ENCODE measurements around the gene UBTFL1.
"Not testable (repeated sequence)": the region's sequence is repeated elsewhere in the genome, so short reads cannot be mapped to it uniquely, and the experiment has no call there.

Gene UBTFL1, protein sequence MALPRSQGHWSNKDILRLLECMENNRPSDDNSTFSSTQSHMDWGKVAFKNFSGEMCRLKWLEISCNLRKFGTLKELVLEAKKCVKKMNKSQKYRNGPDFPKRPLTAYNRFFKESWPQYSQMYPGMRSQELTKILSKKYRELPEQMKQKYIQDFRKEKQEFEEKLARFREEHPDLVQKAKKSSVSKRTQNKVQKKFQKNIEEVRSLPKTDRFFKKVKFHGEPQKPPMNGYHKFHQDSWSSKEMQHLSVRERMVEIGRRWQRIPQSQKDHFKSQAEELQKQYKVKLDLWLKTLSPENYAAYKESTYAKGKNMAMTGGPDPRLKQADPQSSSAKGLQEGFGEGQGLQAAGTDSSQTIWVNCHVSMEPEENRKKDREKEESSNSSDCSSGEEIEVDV

DNA sequence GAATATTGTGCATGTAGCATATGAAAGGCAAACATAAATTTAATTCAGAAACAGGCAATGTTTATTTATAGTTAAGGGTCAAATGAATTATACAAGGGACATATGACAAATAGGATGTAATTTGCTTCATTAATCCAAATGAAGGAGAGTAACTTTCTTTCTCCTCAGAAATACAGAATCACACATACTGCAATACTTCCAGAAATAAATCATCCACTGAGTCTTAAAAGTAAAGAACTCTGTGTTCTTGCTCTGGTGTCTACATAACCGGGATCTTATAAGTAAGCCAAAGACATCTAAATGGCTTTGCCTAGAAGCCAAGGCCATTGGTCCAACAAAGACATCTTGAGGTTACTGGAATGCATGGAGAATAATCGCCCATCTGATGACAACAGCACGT, at the start of gene UBTFL1:
TSS of gene UBTFL1 (plus strand) at position 301 of the 400 bp plus-strand sequence. CDS start at position 301, 0 bp downstream.
- DNase-seq (ENCODE audit: low spot score) = not testable (repeated sequence)

DNA sequence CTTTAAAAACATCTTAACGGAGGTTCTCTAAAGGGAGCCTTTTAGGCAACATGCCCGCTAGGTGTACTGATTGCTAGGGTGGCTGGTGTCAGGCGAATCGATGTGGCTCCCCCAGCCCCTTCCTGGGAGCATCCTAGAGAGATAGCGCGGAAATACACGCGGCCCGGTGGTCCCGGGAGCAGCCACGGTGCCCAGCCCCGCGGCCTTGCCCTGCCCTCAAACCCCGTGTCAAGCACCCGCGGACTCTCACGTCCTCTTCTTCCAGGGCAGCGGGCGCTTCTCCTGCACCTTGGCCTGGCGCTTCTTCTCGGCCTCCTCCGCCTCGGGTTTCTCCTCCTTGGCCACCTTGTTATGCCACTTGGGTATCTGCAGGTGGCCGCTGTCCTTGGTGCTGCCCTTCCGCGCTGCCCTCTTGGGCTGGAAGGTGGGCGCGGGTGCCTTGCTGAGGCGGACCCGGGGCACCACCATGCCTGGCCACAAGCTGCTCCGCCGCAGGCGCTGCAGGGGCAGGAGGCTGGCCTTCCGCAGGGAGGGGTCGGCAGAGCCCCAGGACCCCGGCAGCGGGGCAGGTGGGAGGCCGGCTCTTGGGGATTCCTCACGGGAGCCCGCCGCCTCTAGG, 34.0 kb upstream of the UBTFL1 start:
- DNase-seq (ENCODE audit: low spot score) = not testable (repeated sequence)

- not testable (repeated sequence) for DNase-seq (ENCODE audit: low spot score)
These were observed 33.4 kb upstream of the UBTFL1 start for GRCh38 chr11:90052311-90052710.

DNA sequence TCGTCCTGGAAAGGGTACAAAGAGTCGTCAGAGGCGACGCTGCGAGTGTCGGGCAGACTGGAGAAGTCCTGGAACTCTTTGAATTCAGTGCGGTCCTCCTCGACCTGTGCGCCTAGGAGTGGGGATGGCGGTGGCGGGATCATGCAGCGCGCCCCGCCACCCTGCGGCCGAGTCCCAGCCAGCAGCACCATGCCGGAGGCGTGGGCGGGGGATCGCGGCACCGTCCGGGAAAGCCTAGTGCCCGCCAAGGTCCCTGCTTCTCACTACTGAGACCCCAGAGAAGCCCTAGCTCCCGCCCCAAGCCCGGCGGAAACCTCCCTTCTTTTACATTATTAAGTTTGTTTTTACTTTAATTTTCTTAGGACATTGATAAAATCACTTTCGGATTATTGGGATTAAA, 32.2 kb upstream of the UBTFL1 start:
- DNase-seq (ENCODE audit: low spot score) = not testable (repeated sequence)

GRCh38 chr11:90088731-90089130, 3.0 kb downstream of the UBTFL1 start:
- not testable (repeated sequence) for DNase-seq (ENCODE audit: low spot score)

DNA sequence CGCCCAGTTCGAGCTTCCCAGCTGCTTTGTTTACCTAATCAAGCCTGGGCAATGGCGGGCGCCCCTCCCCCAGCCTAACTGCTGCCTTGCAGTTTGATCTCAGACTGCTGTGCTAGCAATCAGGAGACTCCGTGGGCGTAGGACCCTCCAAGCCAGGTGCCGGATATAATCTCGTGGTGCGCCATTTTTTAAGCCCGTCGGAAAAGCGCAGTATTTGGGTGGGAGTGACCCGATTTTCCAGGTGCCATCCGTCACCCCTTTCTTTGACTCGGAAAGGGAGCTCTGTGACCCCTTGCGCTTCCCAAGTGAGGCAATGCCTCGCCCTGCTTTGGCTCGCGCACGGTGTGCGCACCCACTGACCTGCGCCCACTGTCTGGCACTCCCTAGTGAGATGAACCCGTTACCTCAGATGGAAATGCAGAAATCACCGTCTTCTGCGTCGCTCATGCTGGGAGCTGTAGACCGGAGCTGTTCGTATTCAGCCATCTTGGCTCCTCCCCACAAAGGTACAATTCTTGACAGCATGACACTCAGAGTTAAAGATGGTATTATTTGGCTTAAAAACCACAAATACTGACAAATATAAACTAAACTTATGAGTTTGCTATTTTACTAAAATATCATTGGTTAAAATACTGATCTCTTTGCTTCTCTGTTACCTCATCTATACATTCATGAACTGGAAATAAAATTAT, 9.6 kb downstream of the UBTFL1 start:
- DNase-seq (ENCODE audit: low spot score) = not testable (repeated sequence)

- peak; percentile 51 for DNase-seq (ENCODE audit: low spot score)
These were observed 12.5 kb downstream of the UBTFL1 start for GRCh38 chr11:90098261-90098660.

DNA sequence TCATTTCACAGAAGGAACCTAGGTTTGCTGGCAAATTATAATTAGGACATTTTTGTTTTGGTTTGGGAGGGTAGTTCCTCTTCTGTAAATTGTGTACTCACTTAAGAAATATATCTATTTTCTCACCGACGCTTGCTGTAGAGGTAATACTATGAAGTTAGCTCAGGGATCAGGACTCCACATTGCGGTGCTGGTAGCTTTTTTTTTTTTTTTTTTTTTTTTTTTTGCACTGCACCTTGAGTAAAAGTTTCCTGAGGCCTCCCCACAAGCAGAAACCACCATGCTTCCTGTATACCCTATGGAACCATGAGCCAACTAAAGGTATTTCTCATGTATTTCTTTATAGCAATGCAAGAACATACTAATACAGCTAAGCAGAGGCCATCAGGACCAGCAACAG, 14.7 kb downstream of the UBTFL1 start:
- DNase-seq (ENCODE audit: low spot score) = no peak

GRCh38 chr11:90113541-90113940, 27.8 kb downstream of the UBTFL1 start:
- no peak for DNase-seq (ENCODE audit: low spot score)

- no peak for DNase-seq (ENCODE audit: low spot score)
These were observed 34.4 kb downstream of the UBTFL1 start for GRCh38 chr11:90120191-90120590.

GRCh38 chr11:90124371-90124770, 38.6 kb downstream of the UBTFL1 start:
- DNase-seq (ENCODE audit: low spot score) = no peak

GRCh38 chr11:90124946-90125345, 39.2 kb downstream of the UBTFL1 start:
- no peak for DNase-seq (ENCODE audit: low spot score)

- no peak for DNase-seq (ENCODE audit: low spot score)
These were observed 48.1 kb downstream of the UBTFL1 start for GRCh38 chr11:90133560-90134477.

DNA sequence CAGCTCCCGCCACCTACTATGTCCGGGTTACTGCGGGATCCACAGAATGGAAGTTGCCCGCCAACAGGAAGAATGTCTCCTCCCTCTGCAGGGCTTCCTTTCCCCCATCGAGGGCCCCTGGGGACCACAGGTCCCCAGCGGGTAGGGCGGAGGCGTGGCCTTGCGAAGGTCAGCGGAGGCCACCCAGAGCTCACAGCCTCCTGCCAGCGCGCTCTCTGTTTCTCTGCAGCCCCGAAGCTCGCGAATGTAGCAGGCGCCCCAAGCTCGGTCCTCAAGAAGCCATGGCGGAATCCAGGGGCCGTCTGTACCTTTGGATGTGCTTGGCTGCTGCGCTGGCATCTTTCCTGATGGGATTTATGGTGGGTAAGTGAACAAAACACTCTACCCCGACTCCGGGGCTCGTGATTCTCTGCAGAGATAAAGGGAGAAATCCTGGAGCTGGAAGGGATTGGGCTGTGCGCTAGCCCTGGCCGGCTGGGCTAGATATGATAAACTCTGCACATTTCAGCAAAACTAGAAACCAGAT, 48.8 kb downstream of the UBTFL1 start, which contains the start of gene NAALAD2:
TSS of gene NAALAD2 (plus strand) at position 186 of the 526 bp plus-strand sequence. CDS start at position 282, 96 bp downstream.
- DNase-seq (ENCODE audit: low spot score) = peak; percentile 70

DNA sequence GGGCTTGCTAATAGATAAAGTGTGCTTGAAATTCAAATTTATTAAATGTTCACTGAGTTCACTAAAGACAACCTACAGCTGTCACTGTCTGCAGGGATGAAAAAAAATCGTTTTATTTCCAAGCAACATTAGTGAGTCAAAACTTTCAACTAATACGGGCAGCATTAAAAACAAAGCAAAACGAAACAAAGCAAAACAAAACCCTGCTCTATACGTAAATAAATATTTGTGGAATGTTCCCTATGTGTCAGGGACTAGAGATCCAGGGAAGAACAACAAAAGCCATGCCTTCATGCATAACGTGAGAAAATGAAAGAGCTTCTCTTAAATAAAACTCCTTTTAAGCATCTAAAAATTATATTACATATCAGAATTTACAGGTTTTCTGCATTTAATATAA, 49.3 kb downstream of the UBTFL1 start:
- peak; percentile 7 for DNase-seq (ENCODE audit: low spot score)

Measured in globus pallidus (tissue), 1 donor.